DND-41 (cell line): ENCODE data around the gene ZMIZ1.
"Not testable (repeated sequence)": the region's sequence is repeated elsewhere in the genome, so short reads cannot be mapped to it uniquely, and the experiment has no call there.

Experiments
- ATAC-seq: fragments of 200-7000 bp; cut with Tn5 transposase; 3 replicates; pipeline ENCODE4 v1.9.1; 2021; ENCODE audit warnings: low read depth; ENCODE audit not compliant: insufficient read depth
- DNase-seq: peaks from one replicate; pipeline ENCODE4 v3.0.0-alpha.2; 2020
- H2AFZ ChIP-seq: 2 replicates; pipeline ENCODE4 v1.6.0; 2012; ENCODE audit warnings: low read depth, low read length
- H3K27ac ChIP-seq: 2 replicates; pipeline ENCODE4 v1.5.1; 2012; ENCODE audit warnings: low read length, inconsistent platforms
- H3K27me3 ChIP-seq: fragments of 200-600 bp; sonication (generic); 2 replicates; pipeline ENCODE4 v1.6.0; 2012; ENCODE audit warnings: low read length, mild to moderate bottlenecking, inconsistent platforms; ENCODE audit not compliant: insufficient read depth, poor library complexity
- H3K36me3 ChIP-seq: 2 replicates; pipeline ENCODE4 v1.5.1; 2012; ENCODE audit warnings: low read length, inconsistent platforms; ENCODE audit not compliant: insufficient read depth
- H3K4me1 ChIP-seq: 2 replicates; pipeline ENCODE4 v1.5.1; 2012; ENCODE audit warnings: mild to moderate bottlenecking, low read length; ENCODE audit not compliant: insufficient read depth
- H3K4me2 ChIP-seq: 2 replicates; pipeline ENCODE4 v1.6.0; 2012; ENCODE audit warnings: mild to moderate bottlenecking, moderate library complexity, low read length, inconsistent platforms; ENCODE audit not compliant: insufficient read depth
- H3K4me3 ChIP-seq, 2 experiments: fragments of 200-600 bp in 1 of 2; shearing (Covaris generic) in 1 of 2; 2 replicates each; pipeline ENCODE4 v1.5.1; 2012 to 2016; ENCODE audit warnings: inconsistent platforms in 2 of 2, low read length in 2 of 2, mild to moderate bottlenecking in 2 of 2, low read depth in 1 of 2, moderate library complexity in 1 of 2
- H3K79me2 ChIP-seq: 2 replicates; pipeline ENCODE4 v1.6.0; 2012; ENCODE audit warnings: low read length, inconsistent platforms; ENCODE audit not compliant: insufficient read depth
- H3K9ac ChIP-seq: 2 replicates; pipeline ENCODE4 v1.6.0; 2012; ENCODE audit warnings: low read depth, mild to moderate bottlenecking, inconsistent platforms, low read length, moderate library complexity
- H3K9me3 ChIP-seq: 2 replicates; pipeline ENCODE4 v1.5.1; 2012; ENCODE audit warnings: low read length, moderate library complexity, mild to moderate bottlenecking, inconsistent platforms; ENCODE audit not compliant: insufficient read depth, severe bottlenecking
- H4K20me1 ChIP-seq: 2 replicates; pipeline ENCODE4 v1.6.0; 2012; ENCODE audit warnings: low read length; ENCODE audit not compliant: insufficient read depth
- EZH2 ChIP-seq: IDR thresholded peaks from 3 replicates; pipeline ENCODE4 v1.6.1; 2012; ENCODE audit warnings: borderline replicate concordance, low read depth, mild to moderate bottlenecking, moderate library complexity, low read length, inconsistent platforms; ENCODE audit not compliant: severe bottlenecking
- TF ChIP-seq, protein P1 (sequence below): IDR thresholded peaks from 2 replicates; pipeline ENCODE4 v1.5.1; 2012; ENCODE audit warnings: borderline replicate concordance, low read length, moderate library complexity, mild to moderate bottlenecking; ENCODE audit not compliant: poor library complexity, severe bottlenecking; ENCODE audit errors: extremely low read depth

The ZMIZ1 gene

DNA sequence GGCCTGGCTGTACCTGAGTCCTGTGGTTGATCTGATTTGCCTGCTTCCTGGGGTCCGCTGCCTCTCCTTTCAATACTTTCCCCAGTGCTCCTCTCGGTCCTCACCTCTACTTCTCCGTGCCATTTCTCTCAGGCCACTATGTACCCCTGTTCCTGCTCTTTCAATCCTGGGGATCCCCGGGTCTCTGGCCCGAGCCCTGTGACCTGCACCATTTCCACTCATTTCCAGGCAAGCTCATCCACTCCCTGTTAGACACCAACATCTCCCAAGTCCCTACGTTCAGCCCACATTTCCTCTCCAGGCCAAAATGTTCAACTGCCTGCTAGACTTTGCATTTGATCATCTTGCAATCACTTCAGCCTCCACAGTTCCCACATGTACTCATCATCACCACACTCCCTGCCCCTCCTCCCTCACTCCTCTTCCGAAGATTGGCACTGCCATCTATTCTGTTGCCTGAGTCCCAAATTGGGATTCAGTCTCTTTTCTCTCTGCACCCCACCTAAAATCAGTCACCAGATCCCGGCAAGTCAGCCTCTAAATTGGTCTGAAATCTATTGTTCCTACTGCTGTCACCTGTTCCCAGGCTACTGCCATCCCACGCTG, 34.4 kb upstream of the ZMIZ1 start:
- no peaks in the 10 kb centered on the region for H3K9me3 ChIP-seq
- H3K27ac ChIP-seq, result no peak overlapping the region
- H3K4me1 ChIP-seq, result no peaks in the 10 kb centered on the region
- no peak overlapping the region for H3K4me3 ChIP-seq
- H3K4me2 ChIP-seq, result no peak overlapping the region
- H3K79me2 ChIP-seq, result no peaks in the 10 kb centered on the region
- no peaks in the 10 kb centered on the region for H3K36me3 ChIP-seq
- H3K9ac ChIP-seq, result no peak overlapping the region
- no peaks in the 10 kb centered on the region for H4K20me1 ChIP-seq
- TF ChIP-seq, protein P1, sequence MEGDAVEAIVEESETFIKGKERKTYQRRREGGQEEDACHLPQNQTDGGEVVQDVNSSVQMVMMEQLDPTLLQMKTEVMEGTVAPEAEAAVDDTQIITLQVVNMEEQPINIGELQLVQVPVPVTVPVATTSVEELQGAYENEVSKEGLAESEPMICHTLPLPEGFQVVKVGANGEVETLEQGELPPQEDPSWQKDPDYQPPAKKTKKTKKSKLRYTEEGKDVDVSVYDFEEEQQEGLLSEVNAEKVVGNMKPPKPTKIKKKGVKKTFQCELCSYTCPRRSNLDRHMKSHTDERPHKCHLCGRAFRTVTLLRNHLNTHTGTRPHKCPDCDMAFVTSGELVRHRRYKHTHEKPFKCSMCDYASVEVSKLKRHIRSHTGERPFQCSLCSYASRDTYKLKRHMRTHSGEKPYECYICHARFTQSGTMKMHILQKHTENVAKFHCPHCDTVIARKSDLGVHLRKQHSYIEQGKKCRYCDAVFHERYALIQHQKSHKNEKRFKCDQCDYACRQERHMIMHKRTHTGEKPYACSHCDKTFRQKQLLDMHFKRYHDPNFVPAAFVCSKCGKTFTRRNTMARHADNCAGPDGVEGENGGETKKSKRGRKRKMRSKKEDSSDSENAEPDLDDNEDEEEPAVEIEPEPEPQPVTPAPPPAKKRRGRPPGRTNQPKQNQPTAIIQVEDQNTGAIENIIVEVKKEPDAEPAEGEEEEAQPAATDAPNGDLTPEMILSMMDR, result no peak
- TF ChIP-seq EZH2, result no peak
- no peaks in the 10 kb centered on the region for H3K27me3 ChIP-seq
- DNase-seq (no peak), ATAC-seq (no peak)
- no peak overlapping the region for H2AFZ ChIP-seq

DNA sequence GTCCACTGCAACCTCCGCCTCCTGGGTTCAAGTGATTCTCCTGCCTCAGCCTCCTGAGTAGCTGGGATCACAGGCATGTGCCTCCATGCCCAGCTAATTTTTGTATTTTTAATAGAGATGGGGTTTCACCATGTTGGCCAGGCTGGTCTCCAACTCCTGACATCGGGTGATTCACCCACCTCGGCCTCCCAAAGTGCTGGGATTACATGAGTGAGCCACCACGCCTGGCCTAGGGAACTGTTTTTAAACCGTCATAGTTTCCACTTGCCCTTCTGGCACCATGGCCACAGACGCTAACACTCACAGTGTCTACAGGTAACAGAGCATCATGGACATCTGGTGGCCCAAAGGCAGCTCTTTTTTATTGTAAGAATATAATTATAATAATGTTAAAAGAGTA, 32.4 kb upstream of the ZMIZ1 start:
- not testable (repeated sequence) for H3K9me3 ChIP-seq, DNase-seq, H3K4me1 ChIP-seq, H3K9ac ChIP-seq, H3K4me2 ChIP-seq, H3K79me2 ChIP-seq, H4K20me1 ChIP-seq, H3K27ac ChIP-seq, H3K4me3 ChIP-seq, H3K27me3 ChIP-seq, ATAC-seq, H2AFZ ChIP-seq, H3K36me3 ChIP-seq

DNA sequence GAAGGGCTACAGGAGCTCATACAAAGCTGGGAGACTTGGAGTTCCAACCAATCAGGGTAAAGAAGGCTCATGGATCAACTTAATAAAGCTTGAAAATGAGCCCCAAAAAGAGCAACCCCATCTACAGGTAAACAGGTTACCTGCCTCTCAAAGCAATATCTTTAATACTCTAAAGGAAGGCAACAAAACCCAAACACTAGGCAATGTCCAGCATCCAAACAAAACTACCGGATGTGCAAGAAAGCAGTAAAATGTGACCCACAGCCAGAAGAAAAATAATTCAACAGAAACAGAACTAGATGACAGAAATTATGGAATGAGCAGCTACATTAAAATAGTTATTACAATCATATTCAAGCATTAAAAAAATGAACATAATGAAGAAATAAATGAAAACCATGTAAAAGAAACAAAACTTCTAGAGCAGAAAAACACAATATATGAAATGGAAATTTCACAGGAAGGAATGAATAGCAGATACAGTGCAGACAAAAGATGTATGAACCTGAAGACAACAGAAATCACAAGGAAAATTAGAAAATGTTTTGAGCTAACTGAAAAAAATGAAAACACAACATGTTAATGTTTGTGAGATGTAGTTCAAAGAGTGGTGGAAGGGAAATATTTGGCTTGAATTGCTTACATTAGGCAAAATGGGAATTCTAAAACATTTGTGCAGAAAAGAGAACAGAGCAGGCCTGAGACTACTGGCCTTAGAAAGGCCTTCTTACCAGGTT, 30.5 kb upstream of the ZMIZ1 start:
- H2AFZ ChIP-seq, result no peak overlapping the region
- no peak overlapping the region for H3K27ac ChIP-seq
- TF ChIP-seq EZH2, result no peak
- TF ChIP-seq, protein P1, result no peak
- no peaks in the 10 kb centered on the region for H4K20me1 ChIP-seq
- H3K4me3 ChIP-seq, result no peak overlapping the region
- no peak for DNase-seq
- H3K79me2 ChIP-seq, result no peaks in the 10 kb centered on the region
- H3K36me3 ChIP-seq, result no peaks in the 10 kb centered on the region
- H3K4me1 ChIP-seq, result no peaks in the 10 kb centered on the region
- no peaks in the 10 kb centered on the region for H3K27me3 ChIP-seq
- H3K4me2 ChIP-seq, result no peak overlapping the region
- no peak overlapping the region for H3K9ac ChIP-seq
- no peaks in the 10 kb centered on the region for H3K9me3 ChIP-seq
- ATAC-seq, result no peak

DNA sequence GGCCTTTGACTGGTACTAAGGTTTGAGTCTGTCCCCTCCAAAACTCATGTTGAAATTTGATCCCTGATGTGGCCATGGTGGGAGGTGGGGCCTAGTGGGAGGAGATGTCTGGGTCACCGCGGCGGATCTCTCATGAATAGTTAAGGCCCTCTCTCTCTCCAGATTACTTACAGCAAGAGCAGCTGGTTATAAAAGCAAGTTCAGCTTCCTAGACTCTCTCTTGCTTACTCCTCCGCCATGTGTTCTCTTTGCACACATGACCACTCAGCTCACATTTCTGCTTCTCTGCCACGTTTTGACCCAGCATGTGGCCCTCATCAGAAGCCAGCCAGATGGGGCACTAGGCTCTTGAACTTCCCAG, 29.9 kb upstream of the ZMIZ1 start:
- Histone ChIP-seq H3K79me2 (no peaks in the 10 kb centered on the region), H3K4me2 (no peak overlapping the region), H3K27me3 (no peaks in the 10 kb centered on the region), H3K9ac (no peak overlapping the region), H3K36me3 (no peaks in the 10 kb centered on the region), H2AFZ (no peak overlapping the region), H3K9me3 (no peaks in the 10 kb centered on the region), H4K20me1 (no peaks in the 10 kb centered on the region), H3K4me1 (peaks cover under 1% of the 10 kb centered on the region; the same call in 1 of the 2 replicates), H3K27ac (no peak overlapping the region), H3K4me3 (no peak overlapping the region)
- ATAC-seq (no peak), DNase-seq (no peak)
- no peak for TF ChIP-seq EZH2
- TF ChIP-seq, protein P1, result no peak
